Left renal cortex interstitium (tissue), 4 donors: ENCODE measurements around the gene PRR9. TPM values are rescaled to one million over a fixed set of nuclear protein-coding genes. Genes with fewer than 3 reads are reported as not detected.
A peak's percentile ranks its signal among the peaks of the same experiment; 100 is the strongest.
"Not testable (repeated sequence)": the region's sequence is repeated elsewhere in the genome, so short reads cannot be mapped to it uniquely, and the experiment has no call there.

Experiments
- DNase-seq, 4 donors: peaks; one replicate each; pipeline ENCODE4 v3.0.0-alpha.2; 2013; ENCODE audit warnings: low read depth in 4 of 4, low spot score in 2 of 4, missing footprints in 1 of 4
- polyA plus RNA-seq, 4 donors: library from polyadenylated mRNA; unstranded; fragments of 120-200 nt; gene quantifications; one replicate each; pipeline ENCODE4 v1.2.1, GENCODE V29; 2013; ENCODE audit not compliant: insufficient read length in 4 of 4

Gene PRR9, protein sequence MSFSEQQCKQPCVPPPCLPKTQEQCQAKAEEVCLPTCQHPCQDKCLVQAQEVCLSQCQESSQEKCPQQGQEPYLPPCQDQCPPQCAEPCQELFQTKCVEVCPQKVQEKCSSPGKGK
- polyA plus RNA-seq, result not detected

DNA sequence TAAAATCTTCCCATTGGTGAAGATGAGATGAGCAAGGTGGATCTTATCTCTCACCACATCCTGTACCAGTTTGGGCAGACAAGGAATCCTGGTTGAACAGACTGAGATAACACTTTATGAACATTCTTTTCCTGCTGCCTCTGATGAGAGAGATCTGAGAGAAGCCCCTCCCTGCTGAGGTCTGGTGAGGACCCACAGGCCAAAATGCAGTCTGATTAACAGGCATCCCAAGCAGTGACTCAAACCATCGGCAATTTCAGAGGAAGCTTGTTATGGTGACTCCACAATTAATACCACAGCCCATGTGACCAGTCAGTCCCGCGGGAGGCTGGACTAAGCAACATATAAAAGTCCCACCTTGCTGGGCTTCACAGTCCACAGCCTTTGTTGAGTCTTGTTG is at the start of gene PRR9:
PRR9 (plus strand) TSS at position 373 of the 400 bp plus-strand sequence. CDS start 561 bp downstream, outside the sequence.
- DNase-seq, result no peak

DNA sequence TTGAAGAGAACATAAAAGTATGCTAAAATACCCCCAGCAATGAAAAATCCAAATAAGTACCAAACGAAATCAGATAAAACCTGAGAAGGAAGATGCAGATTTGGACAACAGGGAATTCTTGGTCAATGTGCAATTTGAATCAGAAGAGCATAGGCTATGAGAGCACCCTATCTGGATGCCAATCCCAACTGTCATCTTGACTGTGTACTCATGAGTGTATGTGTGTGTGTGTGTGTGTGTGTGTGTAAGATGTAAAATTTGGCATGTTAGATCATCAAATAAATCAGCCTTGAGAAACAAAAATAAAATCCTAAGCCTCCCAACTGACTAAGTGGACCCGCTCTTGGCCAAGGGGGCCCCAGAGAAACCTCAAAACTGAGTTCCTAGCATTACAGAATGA is 48.7 kb upstream of the PRR9 start:
- no peak for DNase-seq

DNA sequence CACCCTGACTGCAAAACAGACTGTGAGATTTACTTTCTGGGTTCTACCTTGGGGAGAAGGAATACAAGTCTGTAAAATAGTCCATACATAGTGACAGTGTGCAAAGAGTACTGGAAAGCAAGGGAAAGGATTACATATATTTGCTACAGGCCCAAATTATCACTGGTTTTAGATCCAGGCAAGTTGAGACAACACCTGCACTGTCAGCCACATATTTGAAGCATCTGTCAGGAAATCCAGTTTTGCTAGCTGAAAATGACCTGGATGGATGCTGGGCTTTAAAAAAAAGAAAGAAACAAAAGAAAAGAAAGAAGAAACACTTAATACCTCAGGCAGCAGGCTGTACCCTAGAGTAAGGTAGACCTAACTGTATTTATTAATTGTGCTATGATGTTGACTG is 42.8 kb upstream of the PRR9 start:
- no peak for DNase-seq

DNA sequence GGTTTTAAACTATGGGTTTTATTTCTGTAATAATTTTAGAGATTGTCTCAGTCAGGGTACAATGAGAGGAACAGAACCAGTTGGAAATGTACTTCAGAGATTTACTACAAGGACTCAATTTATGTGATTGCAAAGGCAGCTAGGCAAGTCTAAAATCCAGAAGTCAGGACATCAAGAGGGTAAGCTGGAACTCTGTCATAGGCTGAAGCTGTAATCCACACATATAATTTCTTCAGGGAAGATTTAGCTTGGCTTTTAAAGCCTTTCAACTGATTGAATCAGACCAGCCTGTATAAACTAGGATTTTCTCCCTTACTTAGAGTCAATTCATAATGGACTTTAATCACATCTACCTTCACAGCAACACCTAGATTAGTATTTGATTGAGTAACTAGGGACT is 38.5 kb upstream of the PRR9 start:
- no peak for DNase-seq

GRCh38 chr1:153180556-153180955 is 36.8 kb upstream of the PRR9 start:
- DNase-seq, result no peak

DNA sequence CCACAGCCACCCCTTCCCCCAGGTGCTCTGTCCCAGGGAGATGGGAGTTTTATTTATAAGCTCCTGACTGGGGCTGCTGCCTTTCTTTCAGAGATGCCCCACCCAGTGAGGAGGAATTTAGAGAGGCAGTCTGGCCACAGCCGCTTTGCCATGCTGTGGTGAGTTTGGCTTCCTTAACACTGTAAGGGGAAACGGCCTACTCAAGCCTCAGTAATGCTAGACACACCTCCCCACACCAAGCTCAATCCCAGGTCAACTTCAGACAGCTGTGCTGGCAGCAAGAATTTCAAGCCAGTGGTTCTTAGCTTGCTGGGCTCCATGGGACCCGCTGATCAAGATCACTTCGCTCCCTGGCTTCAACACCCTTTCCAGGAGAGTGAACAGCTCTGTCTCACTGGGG is 29.1 kb upstream of the PRR9 start:
- DNase-seq, result not testable (repeated sequence)

- no peak for DNase-seq
Observed at GRCh38 chr1:153190373-153190772, 27.0 kb upstream of the PRR9 start.

GRCh38 chr1:153192697-153193096 is 24.7 kb upstream of the PRR9 start:
- peak in 1 of 4 donors; percentile 20 for DNase-seq

DNA sequence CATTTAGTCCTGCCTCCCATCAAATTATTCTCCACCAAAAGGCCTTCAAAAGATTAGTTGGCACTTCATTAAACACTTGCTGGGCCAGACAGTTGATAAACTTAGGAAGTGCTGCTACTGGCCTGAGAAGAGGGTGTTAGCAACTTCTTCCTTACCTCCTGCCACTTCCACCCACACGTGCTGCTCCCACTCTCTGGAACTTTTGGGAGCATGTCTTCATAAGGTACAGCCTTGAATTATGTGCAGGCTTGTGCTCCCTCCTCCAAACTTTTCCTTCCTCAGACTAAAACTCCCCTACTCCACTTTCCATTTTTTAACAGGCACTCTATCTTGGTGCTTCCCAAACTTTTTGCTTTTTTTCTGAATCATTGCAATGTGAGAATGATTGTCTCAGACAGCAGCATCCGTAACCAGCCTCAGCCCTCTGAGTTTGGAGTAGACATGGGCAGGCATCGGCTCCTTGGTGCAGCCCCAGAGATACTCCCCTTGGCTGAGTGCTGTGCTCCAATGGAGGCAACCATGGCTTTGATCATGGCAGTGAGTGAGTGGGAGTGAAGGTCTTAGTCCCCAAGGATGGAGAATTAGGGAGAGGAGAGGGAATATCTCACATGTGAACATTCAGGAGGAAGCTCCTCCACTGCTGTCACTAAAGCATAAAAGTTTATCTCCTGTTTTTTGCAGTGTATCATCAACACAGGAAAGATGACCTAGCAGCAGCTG is 22.9 kb upstream of the PRR9 start:
- no peak for DNase-seq

DNA sequence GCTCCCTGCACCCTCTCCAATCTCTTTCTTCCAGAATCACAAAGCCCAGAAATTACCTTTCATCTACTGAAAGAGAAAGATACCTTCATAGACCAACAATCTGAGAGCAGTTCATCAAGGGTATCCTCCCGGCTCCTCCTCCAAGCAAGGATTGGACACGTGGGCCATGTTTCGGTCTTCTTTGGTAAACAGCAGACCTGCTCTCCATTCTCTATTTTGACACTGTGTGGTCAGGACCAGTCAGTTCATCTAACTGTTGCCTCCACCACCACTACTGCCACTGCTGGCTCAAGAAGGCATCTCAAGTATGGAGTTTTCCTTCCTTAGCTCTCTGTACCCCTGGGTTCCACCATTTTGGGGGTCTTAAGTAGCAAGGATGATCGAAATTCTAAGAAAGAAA is 22.2 kb upstream of the PRR9 start:
- DNase-seq, result no peak

GRCh38 chr1:153202006-153202405 is 15.4 kb upstream of the PRR9 start:
- DNase-seq, result no peak

- DNase-seq, result no peak
Observed at GRCh38 chr1:153203130-153203529, 14.3 kb upstream of the PRR9 start, which contains the start of gene LELP1. TSS of gene LELP1 (plus strand) at chr1:153203430. CDS start at chr1:153204708, 1,278 bp downstream.

DNA sequence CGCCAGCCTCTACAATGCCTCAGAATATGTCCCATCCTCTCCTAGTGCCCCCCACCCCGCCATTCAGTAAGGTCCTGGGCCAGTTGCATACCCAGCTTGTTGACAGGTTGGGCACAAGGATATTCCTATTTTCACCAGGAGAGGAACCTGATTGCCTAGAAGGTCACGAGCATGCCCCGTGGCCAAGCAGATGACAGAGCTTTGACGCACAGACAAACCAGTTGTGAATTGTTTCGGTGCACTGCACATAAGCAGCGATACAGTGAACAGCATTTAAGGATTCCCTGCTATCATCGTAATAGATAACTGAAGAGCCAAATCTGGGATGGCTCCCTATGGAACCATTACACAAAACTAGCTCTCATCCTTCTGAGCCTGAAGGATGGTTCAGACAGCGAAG is 10.8 kb upstream of the PRR9 start:
- DNase-seq, result no peak

- DNase-seq, result no peak
Observed at GRCh38 chr1:153210206-153210605, 7.2 kb upstream of the PRR9 start.

DNA sequence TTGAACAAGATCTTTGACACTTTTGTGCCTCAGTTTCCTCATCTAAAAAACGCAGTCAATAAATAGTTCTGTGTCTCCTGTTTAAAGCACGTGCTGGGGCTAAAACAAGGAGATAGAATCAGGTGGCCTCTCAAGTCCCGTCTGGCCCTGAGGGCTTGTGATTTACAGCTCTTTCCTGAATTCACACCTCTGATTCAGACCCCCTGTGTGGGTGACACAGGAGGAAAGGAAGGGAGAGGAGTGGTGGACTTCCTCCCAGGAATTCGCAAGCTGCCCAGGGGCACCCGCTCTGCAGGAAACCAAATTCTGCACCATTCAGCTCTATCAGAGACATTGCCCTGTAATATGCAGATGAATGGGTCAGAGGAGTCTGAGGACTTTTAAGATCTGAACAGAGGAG is 5.2 kb upstream of the PRR9 start:
- no peak for DNase-seq

DNA sequence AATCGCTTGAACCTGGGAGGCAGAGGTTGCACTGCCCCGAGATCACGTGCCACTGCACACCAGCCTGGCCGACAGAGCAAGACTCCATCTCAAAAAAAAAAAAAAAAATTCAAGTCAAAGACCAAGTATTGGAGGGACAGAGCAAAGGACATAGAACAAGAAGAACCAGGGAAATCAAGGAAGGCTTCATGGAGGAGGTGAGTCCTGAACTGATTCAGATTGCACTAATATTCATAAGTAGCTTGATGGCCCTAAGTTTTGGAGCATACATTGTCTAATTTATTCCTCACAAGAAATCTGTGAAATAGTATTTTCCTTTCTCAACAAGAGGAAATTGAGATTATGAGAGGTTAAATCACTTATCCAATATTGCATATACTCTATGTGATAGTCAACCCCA is 3.9 kb upstream of the PRR9 start:
- DNase-seq, result no peak

GRCh38 chr1:153217744-153218416 is 496 bp downstream of the PRR9 start:
- DNase-seq, result no peak

GRCh38 chr1:153220606-153221303 is 3.4 kb downstream of the PRR9 start:
- DNase-seq, result no peak

DNA sequence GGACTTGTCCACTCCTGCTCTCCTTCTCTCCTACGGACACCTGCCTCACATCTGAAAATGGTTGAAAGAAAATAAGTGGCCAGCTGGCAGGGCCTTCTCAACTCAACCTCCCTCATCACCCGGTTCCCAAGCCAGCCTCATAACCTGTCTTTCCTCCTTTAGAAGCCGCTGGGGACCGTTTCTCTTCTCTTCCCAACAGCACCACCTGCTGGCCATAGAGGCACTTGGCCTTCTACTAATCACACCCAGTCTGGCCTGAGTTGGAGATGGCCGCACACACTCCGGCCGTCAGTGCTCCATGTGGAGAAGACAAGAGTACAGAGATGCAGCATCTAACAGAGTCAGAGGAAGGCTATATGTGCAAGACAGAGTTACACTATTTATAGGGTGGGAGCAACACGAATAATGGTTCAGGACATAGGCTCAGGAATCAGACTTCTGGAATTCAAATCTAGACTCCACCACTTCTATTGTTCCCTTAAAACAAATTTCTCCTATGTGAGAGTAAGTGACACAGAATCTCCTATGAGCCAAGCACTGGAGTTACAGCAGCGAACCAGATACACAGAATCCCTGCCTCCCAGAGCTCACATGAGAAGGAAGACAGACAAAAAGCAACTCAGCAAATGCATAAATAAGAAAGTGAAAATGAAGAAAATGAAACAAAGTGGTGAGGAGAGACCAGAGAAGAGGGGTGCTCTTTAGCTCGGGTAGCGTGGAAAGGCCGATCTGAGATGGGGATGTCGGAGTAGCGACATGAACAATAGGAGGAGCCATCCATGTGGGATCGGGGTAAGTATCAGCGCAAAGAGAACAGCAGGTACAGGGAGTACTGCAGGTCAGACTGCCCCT is 5.9 kb downstream of the PRR9 start:
- not testable (repeated sequence) for DNase-seq

DNA sequence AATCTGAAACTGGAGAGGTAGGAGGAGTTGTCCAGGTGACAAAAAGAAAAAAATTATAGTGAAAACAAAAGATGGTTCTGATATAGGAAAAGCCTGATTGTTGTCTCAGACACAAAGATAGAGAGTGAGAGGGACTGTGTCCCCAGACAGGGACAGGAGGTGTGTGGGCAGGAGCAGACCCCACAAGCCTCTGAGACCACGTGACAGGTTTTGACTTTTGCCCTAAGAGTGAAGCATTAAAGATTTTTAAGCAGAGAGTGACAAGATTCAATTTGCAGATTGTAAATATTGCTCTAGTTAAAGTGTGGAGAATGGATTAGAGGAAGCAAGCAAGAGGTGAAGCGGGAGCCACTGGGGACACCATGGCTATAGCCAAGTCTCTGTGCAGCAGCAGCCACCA is 10.4 kb downstream of the PRR9 start:
- no peak for DNase-seq
